GM19328 (cell line): ENCODE measurements around the gene RAB8B.
"Not testable (repeated sequence)": the region's sequence is repeated elsewhere in the genome, so short reads cannot be mapped to it uniquely, and the experiment has no call there.

ENCODE experiments used
- ATAC-seq: cut with Tn5 transposase; IDR thresholded peaks from one replicate; pipeline ENCODE4 v1.9.1; 2021; ENCODE audit warnings: mild to moderate bottlenecking, moderate library complexity; ENCODE audit not compliant: unreplicated experiment

RAB8B gene

DNA sequence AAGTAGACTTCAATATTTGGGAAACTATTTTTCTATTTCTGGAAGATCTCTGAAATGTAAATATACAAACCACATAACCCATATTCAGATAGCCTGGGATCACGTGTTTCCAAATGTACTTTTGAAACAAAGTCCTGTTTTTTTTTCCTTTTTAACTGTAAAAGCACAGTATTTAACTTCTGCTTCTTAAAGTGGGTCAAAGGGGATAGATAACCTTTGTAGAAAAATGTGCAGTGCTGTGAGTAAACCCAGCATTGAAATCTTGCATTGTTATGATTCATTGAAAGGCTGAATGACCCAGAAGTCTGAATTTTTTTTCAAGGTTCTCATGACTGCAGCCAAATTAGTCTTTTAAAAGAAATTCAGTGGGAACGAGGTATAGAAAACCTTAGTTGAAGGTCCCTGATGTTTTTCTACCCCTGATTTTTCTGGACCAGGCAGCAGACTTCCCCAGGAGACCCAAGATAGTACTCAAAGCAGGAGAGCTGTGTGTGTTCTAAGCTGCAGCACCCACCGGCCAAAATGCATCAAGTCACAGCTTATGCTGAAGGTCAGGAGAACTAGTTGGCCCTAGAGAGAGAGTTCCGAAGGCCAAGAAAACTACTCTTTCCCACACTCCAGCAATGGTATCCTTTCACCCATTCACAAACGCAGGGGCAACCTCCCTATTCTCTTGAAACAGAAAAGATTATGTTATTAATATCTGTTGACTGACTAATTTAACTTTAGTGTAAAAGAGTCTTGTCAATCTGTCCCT lies 44.4 kb downstream of the RAB8B start:
- no peak for ATAC-seq

DNA sequence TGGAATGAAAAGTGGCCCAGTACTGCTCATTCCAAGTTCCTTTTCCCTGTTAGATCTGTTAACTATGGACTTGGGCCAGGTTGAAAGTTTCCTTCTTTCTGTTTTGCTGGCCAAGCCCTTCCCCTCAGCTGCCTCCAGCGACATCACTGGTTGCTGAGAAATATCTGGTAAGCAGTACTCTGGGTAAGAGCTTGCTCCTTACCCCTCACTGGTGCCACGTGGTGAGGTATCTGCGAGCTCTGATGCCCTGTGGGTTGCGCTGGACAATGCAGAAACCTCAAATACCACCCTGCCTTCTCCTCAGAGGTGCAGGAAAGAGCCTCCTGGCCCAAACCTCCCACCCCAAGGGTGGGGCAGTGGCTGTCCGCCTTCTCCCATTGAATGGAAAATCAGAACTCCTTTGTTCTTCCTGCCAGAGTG lies 45.1 kb downstream of the RAB8B start:
- no peak for ATAC-seq

DNA sequence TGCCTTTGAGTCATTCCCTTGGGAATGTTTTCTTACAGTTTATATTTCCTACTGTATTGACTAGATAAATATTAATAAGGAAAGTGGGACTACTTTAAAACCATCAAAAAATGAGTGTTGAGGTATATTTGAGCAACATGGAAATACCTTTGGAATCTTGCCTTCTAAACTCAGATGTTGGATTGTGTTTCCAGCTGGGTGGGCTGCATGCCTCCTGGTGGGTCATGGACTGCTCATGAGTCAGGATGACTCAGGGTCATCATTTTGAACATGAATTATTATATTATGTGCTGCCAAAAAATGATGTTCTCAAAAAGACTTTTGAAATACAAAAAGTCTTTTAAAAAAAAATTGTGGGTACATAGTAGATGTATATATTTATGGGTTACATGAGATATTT lies 46.9 kb downstream of the RAB8B start:
- no peak for ATAC-seq

DNA sequence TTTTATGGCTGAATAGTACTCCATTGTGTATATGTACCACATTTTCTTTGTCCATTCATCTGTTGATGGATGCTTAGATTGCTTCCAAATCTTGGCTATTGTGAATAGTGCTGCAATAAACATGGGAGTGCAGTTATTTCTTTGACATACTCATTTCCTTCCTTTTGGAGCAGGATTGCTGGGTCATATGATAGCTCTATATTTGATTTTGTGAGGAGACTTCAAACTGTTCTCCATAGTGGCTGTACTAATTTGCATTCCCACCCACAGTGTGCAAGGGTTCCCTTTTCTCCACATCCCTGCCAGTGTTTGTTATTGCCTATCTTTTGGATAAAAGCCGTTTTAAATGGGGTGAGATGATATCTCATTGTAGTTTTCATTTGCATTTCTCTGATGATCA lies 47.7 kb downstream of the RAB8B start:
- not testable (repeated sequence) for ATAC-seq

DNA sequence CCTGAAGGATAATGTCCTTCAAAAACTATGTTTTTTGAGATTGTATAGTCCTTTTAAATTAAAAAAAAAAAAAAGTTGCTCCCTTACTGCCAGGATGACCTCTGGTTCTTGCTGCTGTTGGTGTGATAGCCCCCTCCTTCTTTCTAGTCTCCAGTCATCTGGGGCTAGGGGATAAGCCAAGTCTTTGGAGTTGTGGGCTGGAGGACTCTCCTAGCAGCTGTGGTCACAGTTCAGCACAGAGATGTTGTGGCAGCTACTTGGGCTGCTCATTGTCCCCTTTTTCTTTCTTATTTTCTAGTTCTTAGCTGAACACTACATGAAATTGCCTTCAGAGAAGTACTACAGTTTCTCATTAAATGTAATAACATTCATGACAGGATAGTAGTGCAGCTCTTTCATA lies 48.8 kb downstream of the RAB8B start:
- ATAC-seq, result no peak

DNA sequence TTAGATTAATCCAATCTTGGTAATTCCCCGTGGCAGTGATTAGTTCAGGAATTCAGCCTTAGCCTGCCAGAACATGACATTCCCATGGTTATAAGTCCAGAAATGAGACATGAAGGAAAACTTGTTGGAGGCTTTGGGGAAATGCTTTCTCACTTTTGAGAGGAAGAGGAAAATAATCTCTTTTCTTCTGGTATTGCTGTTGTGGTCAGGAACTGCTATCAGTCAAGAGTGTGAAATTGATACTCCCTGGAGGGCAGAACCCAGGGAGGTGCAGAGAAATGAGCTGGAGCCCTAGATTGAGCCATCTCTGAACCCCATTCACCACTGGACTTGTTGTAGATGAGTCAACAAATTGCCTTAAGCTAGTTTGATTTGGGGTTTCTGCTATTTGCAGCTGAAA lies 49.4 kb downstream of the RAB8B start:
- ATAC-seq, result no peak

DNA sequence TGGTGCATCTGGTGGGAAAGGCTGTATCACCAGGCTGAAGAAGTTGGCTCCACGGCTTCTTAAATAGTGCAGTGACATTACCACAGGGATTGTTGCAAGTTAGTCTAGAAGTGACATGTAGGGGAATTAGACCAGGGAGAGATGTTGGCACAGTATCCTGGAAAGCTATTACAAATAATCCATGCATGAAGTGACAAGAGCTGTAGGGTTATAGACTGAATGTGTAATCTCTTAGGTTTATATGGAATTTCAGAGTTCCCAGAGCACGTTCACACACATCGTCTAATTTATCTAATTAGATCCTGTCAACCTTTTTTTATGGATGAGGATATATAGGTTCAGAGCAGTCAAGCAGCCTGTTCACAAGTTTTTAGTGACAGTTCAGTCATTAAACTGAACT lies 50.7 kb downstream of the RAB8B start:
- no peak for ATAC-seq

DNA sequence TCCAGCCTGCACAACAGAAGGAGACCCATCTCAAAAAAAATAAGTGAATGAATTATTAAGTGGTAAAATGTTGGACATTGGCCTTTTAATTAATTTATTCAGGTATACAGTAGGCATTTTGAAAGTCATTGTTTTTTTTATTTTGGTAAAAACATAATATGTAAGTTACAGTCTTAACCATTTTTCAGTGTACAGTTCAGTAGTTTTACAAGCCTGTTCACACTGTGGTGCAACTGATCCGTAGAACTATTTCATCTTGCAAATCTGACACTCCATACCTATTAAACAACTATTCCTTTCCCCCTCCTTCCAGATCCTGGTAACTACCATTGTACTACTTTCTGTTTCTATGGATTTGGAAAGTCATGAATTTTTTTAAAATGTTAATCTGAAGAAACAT lies 51.9 kb downstream of the RAB8B start:
- ATAC-seq, result no peak

DNA sequence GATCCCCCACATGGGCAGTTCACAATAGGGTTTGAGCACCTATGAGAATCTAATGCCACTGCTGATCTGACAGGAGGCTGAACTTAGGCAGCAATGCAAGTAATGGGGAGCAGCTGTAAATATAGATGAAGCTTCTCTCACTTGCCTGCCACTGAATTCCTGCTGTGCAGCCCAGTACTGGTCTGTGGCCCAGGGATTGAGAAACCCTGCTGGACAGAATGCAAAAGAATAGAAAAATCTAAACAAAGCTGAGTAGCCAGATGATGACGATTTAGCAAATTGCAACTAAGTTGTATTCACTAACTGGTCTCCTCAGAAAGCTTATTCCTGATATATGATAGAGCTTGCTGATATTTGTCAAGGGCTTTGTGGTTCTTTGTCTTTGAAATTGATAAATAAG lies 53.7 kb downstream of the RAB8B start:
- ATAC-seq, result no peak

DNA sequence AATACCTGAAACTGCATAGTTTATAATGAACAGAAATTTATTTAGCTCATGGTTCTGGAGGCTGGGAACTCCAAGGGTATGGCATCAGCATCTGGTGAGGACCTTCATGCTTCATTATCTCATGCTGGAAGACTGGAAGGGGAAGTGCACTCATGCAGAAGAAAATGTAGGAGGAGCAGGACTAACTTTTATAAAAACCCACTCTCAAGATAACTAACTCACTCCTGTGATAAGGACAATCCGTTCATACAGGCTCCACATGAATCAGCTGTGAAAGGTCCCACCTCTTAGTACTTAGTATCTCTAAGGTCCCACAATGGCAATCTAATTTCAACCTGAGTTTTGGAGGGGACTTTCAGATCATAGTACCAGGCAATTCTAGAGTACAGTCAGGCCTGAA lies 54.4 kb downstream of the RAB8B start:
- no peak for ATAC-seq

DNA sequence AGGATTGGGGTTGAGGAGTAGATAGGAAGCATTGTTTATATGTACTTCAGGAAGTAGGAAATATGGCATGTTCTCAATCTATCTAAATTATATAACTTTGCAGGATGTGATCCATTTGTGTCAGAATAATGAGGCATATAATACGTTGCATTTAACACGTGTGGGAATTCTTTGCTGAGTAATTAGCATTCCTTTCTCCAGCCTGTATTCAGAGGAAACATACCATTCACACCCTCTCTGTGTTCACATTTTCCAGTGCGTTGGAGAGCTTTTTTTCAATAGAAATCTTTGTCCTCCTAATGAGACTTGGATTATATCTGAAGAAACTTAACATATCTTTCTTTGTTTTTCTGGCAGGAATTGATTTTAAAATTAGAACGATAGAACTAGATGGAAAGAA lies 55.0 kb downstream of the RAB8B start:
- no peak for ATAC-seq

DNA sequence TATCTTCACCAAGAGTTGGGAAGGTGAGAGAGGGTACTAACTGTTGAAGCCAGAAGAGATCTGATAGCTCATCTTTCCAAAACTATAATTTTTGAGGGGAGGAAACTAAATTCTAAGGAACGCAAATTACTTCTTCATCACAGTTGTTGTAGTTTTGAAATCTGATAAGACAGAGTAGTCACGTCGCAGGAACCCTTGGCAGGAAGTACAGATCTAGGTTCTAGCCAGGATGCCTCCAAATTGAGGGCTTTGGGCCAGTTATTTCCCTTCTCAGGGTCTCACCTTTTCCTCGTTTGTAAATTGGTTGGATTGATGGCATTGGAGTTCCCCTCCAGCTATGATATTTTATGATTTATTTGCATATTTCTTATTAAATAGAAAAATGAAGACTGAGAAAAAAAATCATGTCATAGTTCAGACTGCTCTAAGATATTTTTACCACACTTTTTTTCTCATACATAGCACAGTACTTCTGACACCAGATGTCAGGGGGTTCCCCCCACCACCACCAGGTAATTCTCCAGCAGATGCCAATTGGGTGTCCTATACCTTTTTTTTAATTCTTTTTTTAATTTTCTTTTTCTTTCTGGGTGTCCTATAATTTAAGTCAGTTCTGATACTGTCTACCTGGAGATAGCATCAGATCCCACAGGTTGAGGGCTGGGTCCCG lies 55.7 kb downstream of the RAB8B start:
- ATAC-seq, result no peak

DNA sequence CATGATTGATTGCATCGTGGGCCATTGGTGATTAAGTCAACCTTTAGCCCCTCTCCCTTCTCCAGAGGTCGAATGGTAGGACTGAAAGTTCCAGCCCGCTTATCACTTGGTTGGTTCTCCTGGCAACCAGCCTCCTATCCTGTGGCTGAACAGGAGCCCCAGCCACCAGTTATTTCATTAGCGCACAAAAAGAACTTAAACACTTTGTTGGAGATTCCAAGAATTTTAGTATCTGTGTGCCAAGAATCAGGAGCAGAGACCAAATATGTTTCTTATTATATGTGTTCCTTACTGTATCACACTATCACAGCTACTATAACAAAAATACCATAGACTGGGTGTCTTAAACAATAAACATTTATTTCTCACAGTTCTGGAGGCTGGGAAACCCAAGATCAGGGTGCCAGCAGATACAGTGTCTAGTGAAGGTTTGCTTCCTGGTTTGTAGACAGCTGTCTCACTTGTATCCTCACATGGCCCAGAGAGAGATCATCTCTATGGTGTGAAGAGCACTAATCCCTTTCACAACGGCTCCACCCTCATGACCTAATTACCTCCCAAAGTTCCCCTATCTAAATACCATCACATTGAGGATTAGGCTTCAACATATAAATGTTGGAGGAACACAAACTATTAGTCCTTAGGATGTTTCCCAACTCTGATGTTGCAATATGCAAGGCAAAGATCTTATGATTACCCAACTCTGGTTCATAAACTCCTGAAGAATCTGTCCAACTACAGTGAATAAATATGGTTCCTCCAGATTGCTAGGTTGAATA lies 57.5 kb downstream of the RAB8B start:
- no peak for ATAC-seq

DNA sequence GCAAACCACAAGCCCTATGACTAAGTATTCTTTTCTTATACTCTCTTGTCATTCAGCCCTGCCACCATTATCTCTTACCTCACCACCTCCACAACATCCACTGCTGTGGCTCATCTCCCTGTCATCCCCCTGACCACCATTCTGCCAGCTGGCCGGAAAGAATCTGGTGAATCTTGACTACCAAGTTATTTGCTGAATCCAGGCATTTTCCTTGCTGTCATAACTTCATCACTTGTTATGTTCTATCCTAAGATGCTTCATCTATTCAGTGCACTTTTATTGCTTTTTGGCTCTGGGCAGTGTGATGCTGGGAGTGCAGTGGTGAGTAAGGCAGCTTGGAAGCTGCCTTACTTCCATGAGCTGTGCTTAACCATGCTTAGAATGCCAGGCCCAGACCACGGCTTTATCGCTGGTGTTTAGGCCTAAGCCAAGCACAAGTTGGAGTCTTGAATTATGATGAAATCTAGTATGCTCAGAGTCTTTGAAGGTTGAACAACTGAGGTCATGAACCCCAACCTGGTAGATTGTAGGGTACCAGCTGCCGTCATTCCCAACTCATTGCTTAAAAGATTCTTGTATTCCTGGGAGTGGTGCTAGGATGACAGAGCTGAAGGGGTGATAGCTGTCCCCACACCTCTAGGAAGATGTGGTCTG lies 61.0 kb downstream of the RAB8B start:
- no peak for ATAC-seq

DNA sequence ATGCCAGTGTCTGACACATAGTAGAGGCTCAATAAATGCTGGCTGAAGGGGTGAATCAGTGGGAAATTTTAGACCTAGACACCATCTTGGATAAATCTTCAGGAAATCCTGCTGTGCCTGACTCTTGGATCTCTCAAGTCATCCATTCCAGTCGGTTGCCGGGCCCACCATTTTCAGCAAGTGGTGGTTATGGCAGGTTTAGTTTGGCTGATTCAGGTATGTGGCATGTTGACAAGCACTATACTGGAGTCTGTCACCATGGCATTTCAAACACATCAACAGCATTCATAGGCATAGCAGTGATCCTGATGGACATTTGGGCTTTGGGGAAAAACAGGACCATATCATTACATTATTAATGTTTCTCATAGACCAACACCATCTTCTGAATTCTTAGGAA lies 62.3 kb downstream of the RAB8B start:
- ATAC-seq, result no peak

DNA sequence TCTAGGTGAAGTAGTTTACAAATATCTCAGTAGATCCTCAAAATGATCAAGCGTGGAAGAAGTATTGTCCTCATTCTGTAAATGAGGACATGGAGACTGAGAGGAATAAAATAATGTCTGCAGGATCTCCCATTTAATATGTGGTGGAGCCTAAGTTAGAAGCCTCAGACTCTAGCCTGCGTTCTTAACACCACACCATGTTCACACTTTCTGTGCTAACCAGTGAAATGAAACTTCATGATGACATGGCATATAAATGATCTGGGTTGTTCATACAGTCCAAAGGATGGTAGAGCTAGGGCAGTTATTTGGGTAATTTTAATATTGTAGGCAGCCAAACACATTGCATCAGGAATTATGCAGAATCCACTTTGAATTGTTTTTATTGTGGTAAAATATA lies 62.9 kb downstream of the RAB8B start:
- ATAC-seq, result no peak

DNA sequence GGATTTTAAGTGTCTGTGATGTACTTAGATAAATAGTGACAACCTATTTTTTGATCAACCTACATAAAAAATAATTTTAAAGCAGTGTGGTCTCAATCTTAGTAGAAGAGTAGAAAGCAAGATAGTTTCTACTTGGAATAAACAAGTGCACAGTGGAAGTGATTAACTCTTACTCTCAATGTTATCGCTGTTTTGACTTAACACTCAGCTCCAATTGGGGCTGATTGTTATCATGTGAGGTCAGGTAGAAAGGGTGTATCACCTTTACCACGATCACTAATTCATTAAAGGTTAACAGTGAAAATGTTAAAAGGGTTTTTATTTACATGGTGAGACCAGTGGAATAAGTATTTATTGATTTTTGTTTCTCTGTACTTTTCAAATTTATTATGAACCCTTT lies 65.6 kb downstream of the RAB8B start:
- ATAC-seq, result no peak

DNA sequence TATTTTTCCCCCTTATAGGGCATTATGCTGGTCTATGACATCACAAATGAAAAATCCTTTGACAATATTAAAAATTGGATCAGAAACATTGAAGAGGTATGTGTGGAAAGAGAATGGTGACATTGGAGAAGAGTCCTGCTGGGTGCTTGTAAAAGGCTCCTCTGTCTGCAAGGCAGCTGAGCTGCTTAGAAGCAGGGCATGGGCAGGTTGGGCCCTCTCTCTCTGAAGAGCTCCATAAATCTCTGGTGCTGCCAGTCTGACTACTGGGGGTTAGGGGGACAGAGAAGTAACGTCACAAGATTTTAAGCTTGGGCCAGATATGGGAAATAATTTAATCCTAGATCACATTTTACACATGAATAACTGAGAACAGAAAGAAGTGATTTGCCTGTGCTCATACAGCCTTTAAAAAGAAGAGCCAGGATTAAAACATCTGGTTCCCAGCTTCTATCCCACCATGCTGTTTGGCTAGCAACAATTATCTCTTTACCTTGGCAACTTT lies 66.1 kb downstream of the RAB8B start:
- no peak for ATAC-seq

DNA sequence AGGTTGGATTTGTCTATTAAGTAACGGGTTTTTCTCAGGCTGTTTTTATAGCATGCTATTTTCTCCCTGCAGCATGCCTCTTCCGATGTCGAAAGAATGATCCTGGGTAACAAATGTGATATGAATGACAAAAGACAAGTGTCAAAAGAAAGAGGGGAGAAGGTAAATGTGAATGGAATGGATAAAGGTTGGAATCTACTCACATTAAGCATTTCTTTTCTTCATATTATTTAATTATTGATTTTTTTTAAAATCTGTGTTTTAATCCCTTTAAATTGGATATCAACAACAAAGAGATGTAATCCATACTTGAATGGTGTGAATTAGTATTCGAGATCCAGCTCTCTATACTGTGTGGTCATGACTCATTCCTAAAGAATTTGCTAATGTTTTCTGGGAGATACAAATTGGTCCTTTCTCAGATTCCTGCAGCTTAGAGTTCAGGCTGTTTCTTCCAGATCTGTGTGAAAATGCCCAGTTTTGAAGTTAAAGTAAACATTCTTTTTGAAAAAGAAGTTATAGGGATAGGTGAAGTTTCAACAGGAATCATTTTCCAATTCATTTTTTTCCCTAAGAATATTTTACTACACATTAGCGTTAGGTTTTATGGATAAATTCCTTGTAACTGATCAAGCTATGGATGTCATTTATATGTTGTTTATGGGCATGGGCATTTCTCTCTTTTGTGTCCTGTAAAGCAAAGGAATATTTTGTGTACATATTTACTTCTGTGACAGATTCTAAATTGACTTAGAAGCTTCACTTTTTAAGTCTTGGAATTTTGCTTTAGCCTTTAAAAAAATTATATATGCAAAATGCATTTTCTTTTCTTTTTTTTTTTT lies 67.2 kb downstream of the RAB8B start:
- no peak for ATAC-seq

DNA sequence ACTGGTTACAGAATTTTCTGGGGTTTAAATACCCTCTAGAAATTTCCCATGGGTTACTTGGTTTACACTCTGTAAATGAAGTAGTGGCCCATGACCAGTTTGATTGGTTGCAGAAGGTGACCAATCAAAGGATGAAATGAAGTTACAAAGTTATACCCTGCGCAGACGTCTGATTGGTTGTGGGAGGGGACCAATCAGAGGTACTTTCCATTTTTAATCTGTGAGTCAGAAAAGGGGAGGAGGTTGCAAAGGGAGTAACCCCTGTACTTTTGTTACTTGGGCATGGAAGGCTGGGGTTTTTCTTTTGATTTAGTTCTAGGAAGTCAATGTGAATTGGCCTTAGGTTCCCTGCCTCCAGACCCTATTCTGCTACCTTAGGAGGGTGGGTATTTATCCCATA lies 69.3 kb downstream of the RAB8B start:
- no peak for ATAC-seq
